Fibroblast of villous mesenchyme (primary cell): ENCODE data around the gene THRB. TPM values are rescaled to one million over a fixed set of nuclear protein-coding genes. Genes with fewer than 3 reads are reported as not detected.
A peak's percentile ranks its signal among the peaks of the same experiment; 100 is the strongest.
"Not testable (repeated sequence)": the region's sequence is repeated elsewhere in the genome, so short reads cannot be mapped to it uniquely, and the experiment has no call there.

ENCODE experiments used
- DNase-seq: peaks from one replicate; pipeline ENCODE4 v3.0.0-alpha.2; 2010; ENCODE audit warnings: low read depth
- H3K4me3 ChIP-seq: 2 replicates; pipeline ENCODE4 v1.5.1; 2011; ENCODE audit warnings: low read depth, mild to moderate bottlenecking, low read length
- total RNA-seq: library from RNA; depleted of rRNA; stranded (reverse); fragments of >200 nt; gene quantifications from 2 replicates; pipeline ENCODE4 v1.2.3, GENCODE V29; 2012
- TF ChIP-seq, protein P1 (sequence below): IDR thresholded peaks from 2 replicates; pipeline ENCODE4 v1.5.1; 2012; ENCODE audit warnings: low read depth, mild to moderate bottlenecking, low read length; ENCODE audit not compliant: insufficient read depth

The THRB gene
- total RNA-seq, 1 donor = 13.4 TPM

DNA sequence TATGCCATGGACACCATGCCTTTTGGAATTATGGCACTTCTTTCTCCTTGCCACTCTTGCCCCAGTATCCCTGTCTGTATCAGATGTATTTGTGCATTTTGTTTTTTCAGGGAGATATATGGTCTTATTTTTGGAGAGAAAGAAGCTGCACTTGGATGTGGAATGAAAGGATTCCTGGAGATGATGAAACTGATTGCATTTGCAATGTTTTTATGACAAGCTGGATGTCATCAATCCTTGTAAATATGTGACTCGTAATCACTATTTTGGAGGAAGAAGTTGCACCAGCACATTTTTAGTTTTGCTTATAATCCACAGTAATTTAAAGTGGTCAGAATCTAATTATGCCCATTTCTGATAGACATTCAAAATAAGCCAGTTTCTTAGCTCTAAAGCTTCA is 384.6 kb downstream of the THRB start:
- DNase-seq = peak; percentile 69
- TF ChIP-seq, protein P1, sequence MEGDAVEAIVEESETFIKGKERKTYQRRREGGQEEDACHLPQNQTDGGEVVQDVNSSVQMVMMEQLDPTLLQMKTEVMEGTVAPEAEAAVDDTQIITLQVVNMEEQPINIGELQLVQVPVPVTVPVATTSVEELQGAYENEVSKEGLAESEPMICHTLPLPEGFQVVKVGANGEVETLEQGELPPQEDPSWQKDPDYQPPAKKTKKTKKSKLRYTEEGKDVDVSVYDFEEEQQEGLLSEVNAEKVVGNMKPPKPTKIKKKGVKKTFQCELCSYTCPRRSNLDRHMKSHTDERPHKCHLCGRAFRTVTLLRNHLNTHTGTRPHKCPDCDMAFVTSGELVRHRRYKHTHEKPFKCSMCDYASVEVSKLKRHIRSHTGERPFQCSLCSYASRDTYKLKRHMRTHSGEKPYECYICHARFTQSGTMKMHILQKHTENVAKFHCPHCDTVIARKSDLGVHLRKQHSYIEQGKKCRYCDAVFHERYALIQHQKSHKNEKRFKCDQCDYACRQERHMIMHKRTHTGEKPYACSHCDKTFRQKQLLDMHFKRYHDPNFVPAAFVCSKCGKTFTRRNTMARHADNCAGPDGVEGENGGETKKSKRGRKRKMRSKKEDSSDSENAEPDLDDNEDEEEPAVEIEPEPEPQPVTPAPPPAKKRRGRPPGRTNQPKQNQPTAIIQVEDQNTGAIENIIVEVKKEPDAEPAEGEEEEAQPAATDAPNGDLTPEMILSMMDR = no peak
- H3K4me3 ChIP-seq = no peak overlapping the region

DNA sequence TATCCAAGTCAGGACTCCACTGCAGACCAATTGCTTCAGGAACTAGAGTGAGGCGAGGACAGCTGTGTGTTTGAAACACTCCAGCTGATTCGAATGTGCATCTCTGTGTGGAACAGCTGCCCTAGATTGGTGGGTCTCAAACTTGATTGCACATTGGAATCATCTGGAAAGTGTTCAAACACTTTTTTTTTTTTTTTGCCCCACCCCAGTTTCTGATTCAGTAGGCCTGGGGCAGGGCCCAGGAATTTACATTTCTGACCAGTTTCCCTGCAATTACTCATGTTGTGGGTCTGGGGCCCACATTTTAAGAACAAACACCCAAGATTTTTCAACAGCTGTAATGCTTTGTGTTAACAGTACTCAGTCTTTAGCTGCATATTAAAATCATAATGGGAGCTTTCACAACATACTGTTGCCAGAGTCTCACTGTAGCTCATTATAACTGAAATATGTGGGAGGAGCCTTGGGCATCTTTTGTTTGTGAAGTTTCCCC is 392.9 kb downstream of the THRB start:
- TF ChIP-seq, protein P1 = no peak
- H3K4me3 ChIP-seq = no peak overlapping the region
- DNase-seq = no peak

DNA sequence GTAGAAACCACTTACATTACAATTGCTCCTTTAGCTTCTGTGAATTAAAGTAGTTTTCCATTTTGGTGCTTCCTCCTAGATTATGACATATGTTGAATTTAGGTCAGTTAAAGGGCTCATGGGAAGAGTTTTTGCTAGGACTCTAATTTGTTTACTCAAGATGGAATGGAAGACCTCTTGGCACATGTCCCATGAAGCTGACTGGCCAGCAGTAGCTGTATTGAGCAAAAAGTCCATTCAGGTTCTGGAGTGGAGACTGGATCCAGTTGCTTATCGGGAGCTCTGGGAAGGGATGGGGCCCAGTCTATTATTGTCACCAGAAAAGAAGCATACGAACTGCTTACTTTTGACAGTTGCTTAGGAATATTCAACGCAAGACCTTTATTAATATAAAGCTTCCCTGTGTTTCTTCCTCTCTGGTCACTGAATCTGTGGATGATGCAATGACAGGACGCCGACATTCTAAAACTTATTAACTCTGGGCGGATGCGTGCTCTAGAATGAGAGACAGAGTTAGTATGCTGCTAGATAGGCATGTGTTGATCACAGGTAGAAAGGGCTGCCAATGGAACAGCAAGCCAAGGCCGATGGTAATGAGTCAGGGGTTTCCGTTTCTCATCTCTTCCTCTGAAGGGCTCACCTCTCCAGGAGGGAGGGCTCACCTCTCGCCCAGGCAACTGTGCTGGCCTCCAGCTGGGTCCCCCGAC is 393.8 kb downstream of the THRB start:
- DNase-seq = peak; percentile 45
- TF ChIP-seq, protein P1 = no peak

DNA sequence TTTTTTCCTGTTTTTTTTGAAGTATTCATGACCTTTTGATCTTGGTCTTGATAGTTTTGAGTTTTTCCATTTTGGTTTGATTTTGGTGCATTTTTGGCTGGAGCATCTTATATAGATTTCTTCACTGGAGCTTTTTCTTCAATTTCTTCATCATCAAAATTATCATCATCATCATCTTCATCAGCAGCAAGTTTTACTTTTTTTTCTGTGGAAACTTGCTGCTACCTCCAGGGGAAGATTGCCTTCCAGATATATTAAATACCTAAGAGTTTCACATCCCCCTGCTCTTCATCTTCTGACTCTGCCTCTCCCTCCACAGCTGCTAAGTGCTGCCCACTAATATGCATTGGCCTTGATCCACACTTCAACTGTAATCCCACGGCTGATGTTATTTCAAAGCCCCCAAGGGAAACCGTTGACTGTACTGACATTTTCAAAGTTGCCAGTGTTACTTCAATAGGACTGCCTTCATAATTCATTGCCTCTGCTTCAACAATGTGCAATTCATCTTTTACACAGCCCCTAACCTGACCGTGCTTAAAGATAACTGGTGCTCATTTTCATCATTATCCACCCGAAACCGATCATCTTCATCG is 397.9 kb downstream of the THRB start:
- DNase-seq = no peak

More for the DNA sequence above, 393.8 kb downstream of the THRB start:
- H3K4me3 ChIP-seq = no peak overlapping the region

DNA sequence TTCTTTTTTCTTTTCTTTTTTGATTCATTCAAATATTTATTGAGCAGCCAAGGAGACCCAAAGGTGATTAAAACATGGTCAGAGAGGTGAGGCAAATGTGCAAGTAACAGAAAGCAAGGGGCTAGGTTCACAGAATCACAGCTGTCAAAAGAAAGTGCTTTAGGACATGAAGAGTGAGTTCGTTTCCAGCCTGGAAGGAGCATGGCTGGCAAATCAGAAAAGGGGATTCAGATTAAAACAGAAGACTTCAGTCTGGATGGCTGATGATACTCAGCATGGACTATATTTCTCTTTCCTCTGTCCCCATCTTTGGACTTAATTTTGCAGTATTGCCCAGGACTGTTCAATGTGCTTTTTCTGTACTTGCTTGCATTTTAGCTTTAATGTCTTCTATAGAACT is 398.4 kb downstream of the THRB start:
- TF ChIP-seq, protein P1 = no peak
- DNase-seq = no peak
- H3K4me3 ChIP-seq = no peak overlapping the region

More for the DNA sequence above, 397.9 kb downstream of the THRB start:
- TF ChIP-seq, protein P1 = no peak
- H3K4me3 ChIP-seq = no peak overlapping the region

DNA sequence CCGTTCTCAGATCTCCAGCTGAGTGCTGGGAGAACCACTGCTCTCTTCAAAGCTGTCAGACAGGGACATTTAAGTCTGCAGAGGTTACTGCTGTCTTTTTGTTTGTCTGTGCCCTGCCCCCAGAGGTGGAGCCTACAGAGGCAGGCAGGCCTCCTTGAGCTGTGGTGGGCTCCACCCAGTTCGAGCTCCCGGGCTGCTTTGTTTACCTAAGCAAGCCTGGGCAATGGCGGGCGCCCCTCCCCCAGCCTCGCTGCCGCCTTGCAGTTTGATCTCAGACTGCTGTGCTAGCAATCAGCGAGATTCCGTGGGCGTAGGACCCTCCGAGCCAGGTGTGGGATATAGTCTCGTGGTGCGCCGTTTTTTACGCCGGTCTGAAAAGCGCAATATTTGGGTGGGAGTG is 399.8 kb downstream of the THRB start:
- H3K4me3 ChIP-seq = not testable (repeated sequence)

DNA sequence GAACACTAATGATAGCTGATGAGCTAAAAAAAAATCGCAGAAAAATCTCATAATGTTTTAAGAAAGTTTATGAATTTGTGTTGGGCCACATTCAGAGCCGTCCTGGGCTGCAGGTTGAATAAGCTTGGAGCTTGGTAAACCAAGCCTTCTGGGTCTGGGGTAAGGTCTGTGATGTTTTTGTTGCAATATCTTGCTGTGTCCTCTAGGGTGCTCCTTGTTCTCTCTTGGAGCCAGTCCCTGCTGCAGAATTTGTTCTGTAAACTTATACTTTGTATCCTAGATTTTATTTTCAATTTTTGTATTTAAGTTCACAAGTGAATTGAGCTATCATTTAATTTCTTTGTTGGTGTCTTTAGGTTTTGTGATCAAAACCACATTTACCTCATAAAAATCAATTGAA is 405.9 kb downstream of the THRB start:
- TF ChIP-seq, protein P1 = peak; percentile 67
- DNase-seq = peak; percentile 39

More for the DNA sequence above, 399.8 kb downstream of the THRB start:
- not testable (repeated sequence) for DNase-seq

More for the DNA sequence above, 405.9 kb downstream of the THRB start:
- H3K4me3 ChIP-seq = no peak overlapping the region
